Stimulated activated CD4-positive, alpha-beta T cell treated with anti-CD3 and anti-CD28 coated beads, Interleukin-1b, Interleukin-23, amount 100 ng/mL, for 24 hours (primary cell): ENCODE data around the gene DNAJC24.

Experiments used
- DNase-seq, 4 experiments: peaks; one replicate each; pipeline ENCODE4 v3.0.0-alpha.2; 2020; ENCODE audit warnings: low read depth in 4 of 4, low spot score in 1 of 4

DNAJC24 gene

DNA sequence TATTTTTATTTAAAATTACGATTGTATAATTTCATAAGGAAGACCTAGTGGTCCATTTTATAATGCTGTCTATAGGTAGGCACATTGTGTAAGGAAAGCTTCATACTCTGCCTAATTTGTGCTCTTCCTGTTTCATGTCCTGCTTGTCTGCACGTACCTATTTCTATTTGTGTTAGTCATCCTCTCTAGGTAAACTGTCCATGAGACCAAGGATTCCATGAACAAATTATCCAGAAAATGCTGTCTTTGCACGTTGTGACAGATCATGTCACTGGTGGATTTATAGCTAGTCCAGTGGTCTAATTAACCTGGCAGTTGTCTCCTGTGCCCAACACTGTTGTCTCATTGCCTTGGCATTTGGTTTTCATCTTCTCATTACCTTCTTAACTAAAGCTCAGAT lies 44.7 kb downstream of the DNAJC24 start:
- no peak for DNase-seq

DNA sequence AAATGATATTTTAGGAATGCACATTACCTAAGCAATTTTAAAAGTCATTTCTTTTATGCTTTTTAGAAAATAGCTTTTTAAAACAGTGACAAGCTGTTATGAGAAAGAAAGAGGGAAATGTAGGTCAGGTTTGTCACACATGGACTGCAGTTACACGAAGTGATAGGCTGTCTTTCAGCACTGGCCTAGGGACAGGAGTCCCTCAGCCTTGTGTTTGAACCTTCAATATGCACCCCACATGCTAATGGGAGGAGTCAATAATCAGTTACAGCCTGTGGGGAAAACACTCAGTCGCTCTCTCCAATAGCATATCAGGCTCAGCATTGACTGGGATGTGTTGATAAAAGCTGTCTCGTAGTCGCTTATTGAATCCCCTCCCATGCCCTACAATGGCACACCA lies 45.8 kb downstream of the DNAJC24 start:
- no peak for DNase-seq

DNA sequence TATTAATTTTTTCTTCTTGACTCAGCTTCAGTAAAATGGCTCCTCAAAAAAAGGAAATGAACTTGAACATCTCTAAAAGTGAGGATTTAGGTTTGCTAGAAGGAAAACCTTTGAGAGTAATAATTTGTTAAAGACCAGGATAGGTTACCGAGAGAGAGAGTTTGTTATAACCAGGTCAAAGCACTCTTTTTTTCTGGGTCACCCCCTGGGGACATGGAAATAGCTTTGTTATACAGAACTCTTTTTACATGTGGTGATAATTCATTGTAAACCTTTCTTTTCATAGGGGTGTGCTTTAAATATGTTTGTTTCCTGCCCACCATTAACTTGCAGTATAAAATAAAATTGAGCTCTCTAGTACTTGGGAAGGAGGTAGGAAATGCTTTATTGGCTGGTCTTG lies 47.7 kb downstream of the DNAJC24 start:
- DNase-seq, result no peak

DNA sequence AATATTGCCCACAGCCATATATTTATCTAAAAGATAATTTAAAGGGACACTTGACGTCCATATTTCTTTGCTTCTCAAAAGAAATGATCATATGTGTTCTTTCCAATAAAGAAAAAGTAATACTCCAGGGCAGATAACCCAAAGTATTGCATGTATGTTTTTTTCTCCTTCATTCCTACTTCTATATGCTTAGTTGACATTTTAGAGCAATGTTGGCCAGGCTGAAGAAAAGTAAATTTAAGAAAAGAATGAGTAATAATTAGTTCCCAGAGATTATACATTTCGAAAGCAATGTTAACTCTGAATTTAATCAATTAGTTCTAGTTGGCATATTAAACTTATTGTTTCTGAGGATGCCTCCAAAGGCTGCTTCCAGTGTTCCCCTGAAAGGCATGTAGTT lies 48.2 kb downstream of the DNAJC24 start:
- DNase-seq, result no peak

DNA sequence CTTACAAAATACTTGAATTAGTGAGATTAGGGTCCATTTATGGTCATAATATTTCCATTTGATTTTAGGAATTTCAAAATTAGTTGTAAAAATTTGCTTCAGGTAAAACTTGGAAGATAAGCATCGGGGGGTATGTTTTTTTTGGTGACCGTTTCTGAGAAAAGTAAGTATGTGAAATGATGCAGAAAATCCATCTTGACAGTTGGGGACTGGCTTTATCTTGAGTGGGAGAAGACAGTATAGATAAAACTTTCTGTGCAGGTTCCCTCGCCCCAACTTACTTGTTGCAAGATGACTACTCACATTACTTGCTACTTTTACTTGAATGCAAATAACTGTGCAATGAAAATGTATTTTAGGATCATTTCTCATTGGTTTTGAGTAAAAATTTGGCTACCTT lies 49.5 kb downstream of the DNAJC24 start:
- DNase-seq, result no peak

DNA sequence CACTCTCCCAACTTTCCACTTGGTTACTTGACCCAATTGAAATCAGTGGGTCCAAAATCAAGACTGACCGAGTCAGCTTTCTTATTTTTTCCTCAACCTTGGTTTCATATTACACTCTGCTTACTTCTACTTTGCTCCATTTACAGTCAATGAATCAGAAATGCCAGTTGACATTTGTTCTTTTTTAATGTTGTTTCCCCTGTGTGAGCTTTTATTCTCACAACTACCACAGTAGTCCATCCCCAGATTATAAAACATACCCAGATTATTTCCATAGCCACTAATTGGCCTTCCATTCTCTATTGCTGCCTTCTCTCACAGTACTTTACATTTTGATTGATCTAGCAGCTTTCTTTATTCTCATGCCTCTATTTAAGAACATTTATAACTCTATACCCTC lies 50.0 kb downstream of the DNAJC24 start:
- no peak for DNase-seq

DNA sequence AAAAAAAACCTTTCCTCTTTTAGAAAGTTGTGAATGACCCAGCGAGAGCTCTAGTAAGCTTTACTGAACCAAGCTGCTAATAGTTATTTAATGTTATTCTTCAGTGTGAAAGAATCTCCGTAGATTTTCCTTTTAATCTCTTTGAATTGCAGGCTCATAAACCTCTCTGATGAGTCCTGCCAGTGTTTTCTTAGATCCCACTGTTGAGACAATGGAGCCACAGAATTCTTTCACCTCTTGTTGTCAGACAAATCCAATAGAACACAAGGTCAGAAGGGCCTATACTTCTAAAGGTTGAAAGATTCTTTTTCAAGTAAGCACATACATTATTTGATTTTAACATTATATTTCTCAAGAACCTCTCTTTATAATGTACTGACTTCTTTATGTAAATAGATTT lies 52.2 kb downstream of the DNAJC24 start:
- no peak for DNase-seq

DNA sequence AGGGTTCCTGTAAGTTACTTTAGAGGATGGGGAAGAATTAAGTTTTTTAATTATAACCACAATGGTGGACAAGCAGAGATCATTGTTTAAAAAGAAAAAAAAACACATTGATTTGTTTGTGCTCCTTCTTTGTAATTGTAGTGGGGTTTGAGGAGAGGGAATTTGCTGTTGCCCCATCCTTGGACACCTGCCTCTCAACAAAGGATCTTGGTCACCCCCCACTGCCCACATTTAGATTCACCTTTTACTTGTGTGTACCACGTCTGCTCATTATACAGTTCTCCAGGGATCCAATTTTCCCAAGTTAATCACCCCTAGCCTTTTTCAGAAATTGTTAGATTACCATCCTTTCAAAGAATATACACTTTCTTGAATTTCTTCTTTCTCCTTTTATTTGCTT lies 53.0 kb downstream of the DNAJC24 start:
- DNase-seq, result no peak

DNA sequence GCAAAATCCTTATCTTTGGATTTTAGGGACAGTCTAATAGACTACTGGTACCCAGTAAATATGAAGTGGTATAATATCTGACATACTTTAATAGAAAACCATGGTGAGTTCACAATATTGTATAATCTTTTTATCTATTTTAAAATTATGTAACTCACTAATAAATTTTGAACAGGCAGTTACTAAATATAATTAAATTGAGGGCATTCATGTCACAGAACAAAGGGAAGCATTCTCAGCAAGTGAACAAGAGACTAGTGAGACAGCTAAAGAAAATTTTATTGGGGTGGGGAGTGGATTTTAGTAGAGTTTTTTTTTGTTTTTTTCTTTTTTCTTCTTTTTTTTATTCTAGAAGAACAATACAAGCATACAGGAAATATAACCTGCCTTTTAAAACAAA lies 55.0 kb downstream of the DNAJC24 start:
- no peak for DNase-seq

DNA sequence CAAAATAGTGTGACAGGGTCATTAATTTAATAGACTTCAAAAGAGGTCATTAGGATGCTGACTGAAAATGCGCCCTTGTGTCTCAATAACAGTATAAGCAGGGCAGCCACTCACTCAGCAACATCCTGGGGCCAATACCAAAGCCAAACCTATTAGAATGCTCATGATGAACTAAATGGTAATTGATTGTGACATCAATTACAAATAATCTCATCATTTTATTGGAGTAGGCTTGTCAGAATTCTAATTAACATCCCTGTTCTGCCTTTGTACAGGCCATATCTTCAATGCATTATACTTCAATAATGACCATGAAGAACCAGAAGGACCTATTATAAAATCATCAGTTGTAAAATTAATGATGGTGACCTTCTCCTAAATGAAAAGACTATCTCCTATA lies 64.2 kb downstream of the DNAJC24 start:
- no peak for DNase-seq

DNA sequence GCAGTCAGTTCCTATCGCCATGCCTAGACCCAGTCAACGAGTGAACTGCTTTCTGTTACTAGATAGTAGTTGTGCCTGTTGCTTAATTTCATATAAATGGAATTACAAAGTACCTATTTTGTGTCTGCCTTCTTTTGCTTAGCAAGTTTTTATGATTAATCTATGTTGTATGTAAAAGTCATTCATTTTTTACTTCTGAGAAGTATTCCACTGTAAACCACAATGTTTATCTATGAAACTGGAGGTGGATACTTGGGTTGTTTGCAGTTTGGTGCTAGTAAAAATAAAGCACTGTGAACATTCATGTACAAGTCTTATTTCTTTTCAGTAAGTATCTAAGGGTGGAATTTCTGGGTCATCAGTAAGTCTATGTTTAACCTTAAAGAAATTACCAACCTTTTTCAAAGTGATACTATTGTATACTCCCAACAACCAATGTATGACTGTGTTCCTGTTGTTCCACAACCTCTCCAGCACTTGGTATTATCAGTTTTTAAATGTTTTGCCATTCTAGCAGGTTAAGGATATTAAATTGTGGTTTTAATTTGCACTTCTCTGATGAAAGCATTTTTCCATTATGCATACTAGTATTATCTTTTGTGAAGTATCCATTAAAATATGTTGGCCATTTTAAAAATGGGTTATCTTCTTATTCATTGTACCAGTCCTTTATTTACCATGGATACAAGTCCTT lies 68.2 kb downstream of the DNAJC24 start:
- no peak for DNase-seq

DNA sequence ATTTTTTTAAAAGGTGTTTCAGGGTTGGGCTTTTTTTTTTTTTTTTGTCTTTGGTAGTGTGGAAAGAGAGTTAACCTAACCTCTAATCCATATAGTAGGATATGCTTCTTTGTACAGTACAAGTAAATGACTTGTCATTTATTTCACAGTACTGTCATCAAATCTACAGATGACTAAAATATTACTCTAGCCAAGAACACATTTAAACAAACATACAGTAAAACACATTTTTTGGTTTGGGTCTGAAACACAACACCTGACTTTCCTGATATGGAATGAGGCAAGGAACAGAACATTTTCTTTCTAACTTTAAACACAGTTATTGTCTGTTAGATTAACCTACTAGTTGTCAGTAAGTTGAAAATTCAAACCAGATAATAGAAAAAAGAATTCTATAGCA lies 71.6 kb downstream of the DNAJC24 start:
- DNase-seq, result no peak

DNA sequence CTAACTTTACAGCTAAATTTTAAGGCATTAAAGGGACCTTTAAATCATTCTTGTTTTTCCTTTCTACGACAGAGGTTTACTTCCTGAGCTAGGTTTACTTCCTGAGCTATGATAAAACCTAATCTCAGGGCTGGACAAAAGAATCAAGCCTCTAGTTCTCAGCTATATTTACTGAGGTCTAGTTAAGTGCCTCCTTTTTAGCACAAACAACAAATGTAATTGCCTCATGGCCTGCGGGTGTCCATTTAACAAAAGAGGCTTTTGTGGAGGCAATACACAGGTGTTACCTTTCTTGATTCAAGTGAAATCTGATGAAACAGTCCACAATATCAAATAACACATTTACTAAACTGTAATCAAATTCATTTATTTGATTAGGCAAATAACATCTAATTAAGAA lies 72.4 kb downstream of the DNAJC24 start:
- DNase-seq, result no peak

DNA sequence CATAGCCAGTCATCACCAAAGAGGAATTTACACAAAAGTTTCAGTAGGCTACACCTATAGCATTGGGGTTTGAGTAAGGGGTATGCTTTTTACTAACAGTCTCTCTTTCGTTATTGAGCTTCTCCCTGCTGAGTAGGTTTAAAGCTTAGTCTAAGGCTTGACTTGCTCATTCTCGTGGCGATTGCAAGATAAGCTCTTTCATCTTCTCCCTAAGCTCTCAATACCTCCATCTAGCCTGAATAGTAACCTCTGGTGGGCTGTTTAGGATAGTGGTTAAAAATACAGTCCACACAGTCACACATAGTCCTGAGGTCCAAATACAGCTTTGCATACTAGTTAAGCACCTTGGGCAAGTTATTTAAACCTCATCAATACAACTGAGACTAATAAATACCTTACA lies 74.1 kb downstream of the DNAJC24 start:
- no peak for DNase-seq

DNA sequence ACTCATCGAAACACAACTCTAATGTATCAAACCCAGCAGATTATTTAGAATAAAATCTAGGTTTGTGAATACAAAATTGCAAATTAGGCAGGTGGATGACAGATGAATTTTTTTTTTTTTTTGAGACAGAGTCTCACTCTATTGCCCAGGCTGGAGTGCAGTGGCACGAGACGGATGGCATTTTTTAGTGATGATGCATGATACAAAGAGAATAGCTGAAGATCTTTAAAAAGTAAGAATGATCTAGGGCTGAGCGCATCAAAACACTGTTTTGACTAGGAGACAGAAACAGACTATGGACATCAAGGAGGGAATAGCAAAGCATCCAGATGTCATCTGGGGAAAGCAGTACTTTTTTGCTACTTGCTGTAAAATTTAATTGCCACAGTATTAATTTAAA lies 76.0 kb downstream of the DNAJC24 start:
- DNase-seq, result no peak

DNA sequence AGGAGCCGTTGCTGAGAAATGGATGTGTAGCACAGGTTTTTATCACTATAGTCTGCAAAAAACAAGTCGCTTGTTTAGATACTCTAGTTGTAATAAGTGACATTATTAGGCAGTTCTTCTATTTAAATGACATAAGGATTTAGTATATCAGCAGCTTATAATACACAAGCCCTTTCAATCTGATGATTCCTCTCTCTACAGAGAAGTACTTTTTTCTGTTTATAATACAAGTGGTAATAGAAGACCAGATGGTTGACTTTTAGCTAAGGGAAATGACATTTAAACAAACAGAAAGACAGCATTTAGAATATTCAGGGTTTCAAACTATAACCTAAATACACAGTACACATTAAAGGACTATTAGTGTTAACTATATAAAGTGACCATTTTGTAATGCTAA lies 79.4 kb downstream of the DNAJC24 start:
- no peak for DNase-seq

DNA sequence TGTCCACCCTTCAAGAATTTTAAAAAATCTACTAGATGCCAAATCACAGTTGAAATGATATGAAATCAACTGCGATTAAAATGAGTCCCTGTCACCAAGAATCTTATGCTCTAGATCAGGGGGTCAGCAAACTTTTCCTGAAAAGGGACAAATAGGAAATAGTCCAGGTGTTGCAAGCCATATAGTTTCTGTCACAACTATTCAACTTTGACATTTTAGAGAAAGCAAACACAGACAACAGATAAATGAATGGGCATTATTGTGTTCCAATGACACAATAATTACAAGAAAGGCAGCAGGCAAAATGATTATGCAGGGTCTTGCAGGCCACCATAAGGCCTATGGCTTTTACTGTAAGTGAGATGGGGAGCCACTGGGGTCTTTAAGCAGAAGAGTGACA lies 81.2 kb downstream of the DNAJC24 start:
- no peak for DNase-seq

DNA sequence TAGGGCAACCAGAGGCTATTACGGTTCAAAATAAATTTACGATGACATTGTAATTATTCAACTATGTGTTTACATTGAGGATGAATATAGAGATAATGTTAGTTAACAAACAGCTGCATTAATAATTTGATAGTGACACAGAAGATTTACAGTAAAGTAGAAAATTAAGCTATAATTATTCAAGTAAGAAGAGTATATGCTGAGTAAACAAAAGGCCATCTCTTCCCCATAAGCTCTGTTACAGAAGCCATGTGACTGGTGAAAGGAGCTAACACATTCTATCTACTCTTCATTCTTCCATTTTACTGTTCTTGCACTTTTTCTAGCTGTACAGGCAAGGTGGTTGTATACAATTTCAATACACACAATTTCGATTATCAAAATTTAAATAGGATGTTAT lies 85.5 kb downstream of the DNAJC24 start:
- DNase-seq, result no peak

DNA sequence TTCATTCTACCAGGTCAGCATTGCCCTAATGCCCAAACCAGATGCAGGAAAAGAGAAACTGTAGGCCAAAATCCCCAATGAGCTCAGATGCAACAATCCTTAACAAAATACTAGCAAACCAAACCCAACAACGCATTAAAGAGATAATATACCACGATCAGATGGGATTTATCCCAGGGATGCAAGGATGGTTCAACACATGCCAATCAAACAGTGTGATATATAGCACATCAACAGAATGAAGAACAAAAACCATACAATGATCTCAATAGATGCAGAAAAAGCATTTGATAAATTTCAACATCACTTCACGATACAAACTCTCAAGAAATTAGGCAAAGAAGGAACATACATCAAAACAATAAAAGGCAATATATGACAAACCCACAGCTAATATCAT lies 94.8 kb downstream of the DNAJC24 start:
- DNase-seq, result no peak

DNA sequence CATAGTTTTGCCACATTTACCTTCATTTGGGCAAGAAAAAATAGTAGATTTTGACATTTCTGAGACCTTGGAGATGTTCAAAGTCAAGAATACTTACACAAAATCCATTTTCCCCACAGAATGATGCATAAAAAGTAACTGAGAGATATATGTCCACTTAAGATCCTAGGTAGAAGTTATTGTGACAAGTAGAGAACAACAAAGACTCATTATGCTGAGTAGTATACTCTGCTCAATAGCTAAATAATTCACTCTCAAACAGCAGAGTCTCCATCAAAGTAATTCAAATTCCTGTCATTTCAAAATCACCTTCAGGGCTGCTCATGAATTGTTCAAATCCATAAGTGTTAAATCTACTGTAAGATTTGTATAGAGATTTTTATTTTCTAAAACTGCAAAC lies 104.4 kb downstream of the DNAJC24 start:
- no peak for DNase-seq

DNA sequence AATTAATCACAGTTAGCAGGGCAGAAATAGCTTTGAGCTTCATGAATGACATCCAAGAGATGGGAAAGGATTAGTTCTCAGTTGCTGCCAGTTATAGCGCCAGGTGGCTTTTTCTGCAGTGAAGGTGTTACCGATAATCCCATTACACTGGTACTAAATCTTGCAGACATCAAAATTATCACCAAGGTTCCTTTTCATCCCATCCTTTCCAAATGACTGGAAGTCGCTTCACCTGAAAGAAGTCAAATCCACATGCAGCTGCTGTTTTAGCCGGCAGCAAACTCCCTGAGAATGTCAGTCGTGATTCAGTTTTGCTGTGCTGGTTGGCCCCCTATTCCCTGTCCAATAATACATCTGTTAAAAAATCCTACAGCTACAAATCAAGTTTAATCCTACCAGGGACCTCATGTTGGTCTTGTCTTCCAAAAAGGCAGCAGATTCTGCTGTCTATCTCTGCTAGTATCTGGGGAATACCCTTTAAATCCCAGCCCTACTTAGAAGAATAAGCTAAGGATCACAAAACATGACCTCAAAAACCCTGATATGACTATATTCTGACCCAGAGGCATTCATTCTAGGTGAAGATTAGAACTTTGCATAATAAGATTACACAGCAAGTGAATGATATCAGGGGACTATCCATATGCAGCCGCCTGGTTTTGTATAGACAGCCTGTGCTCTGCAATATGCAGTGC lies 108.0 kb downstream of the DNAJC24 start:
- no peak for DNase-seq

DNA sequence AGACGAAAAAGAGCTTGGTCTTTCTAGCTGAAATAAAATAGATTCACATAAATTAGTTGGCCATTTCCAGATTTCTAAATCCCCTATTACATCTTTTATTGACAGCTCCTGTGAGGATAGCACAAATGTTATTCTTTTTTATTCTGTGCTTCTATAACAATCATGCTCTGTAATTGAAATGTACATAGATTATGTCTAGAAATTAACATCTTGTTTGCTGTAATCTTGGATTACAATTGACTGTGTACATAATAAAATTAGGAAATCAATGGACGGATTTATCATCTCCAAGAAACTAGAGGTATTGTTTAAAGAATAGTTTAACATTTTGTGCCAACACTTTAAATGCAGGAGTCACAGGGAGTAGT lies 108.5 kb downstream of the DNAJC24 start:
- DNase-seq, result no peak

DNA sequence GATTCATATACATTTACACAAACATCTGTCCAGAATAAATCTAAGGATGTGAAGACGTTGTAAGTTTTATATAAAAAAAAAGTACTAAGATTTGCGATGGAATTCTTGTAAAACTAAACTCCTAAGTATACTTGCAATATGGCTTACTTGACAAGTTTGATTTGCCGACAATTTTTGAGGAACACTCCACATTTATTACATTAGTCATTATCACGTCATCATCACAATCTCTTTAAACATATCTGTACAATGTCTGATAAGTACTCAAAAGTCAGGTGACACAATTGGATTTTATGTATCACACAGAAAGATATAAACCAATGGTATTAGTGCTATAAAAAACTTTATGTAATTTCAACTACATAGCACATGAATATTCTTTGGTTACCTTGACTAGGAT lies 109.4 kb downstream of the DNAJC24 start:
- no peak for DNase-seq
